HCT116 (cell line): Measurements from ENCODE around the gene MYO1E. TPM values are rescaled to one million over a fixed set of nuclear protein-coding genes. Genes with fewer than 3 reads are reported as not detected.
A peak's percentile ranks its signal among the peaks of the same experiment; 100 is the strongest.

Source experiments
- ATAC-seq: fragments of 200-7000 bp; cut with Tn5 transposase; 2 replicates; pipeline ENCODE4 v1.9.1; 2020; ENCODE audit warnings: mild to moderate bottlenecking, moderate library complexity
- BruUV-seq: library from RNA; stranded (reverse); fragments of 400-500 nt; replicated peaks from 2 replicates; lab custom pipeline; 2021; lab: Mats Ljungman, UMichigan
- CTCF ChIA-PET: fragments of 300-600 bp; sonication (Branson Sonifier 250); formaldehyde crosslinking; loops from one replicate; lab custom pipeline; 2021; ENCODE audit warnings: antibody characterized with exemption; lab: Charles Lee
- POLR2A ChIA-PET: fragments of 300-600, 350-600 bp; sonication (Branson Sonifier 250); formaldehyde crosslinking; loops from one replicate; lab custom pipeline; 2021; ENCODE audit warnings: antibody characterized with exemption; lab: Charles Lee
- RAD21 ChIA-PET, 2 experiments: fragments of 300-600 bp; sonication (Branson Sonifier 250); formaldehyde crosslinking; loops; one replicate each; lab custom pipeline; 2023; ENCODE audit warnings: low total read pairs in 2 of 2; ENCODE audit not compliant: uncharacterized antibody in 2 of 2, unreplicated experiment in 2 of 2, low non-redundant PET in 1 of 2; lab: Charles Lee
- DNase-seq: peaks from one replicate; pipeline ENCODE4 v3.0.0-alpha.2; 2010; ENCODE audit warnings: low read depth, low spot score
- H2AFZ ChIP-seq: fragments of 200-600 bp; shearing (Covaris generic), sonication (generic); 2 replicates; pipeline ENCODE4 v1.6.1; 2017; ENCODE audit warnings: low read depth, mixed run types, mixed read lengths, antibody characterized with exemption, low read length; ENCODE audit not compliant: poor library complexity, severe bottlenecking
- H3K27ac ChIP-seq: 2 replicates; pipeline ENCODE4 v1.5.1; 2012; ENCODE audit warnings: low read depth, low read length
- H3K27me3 ChIP-seq: fragments of 200-600 bp; sonication (generic); 2 replicates; pipeline ENCODE4 v1.6.1; 2016; ENCODE audit warnings: mixed run types, low read length, mixed read lengths; ENCODE audit not compliant: insufficient read depth
- H3K36me3 ChIP-seq, 2 experiments: fragments of 200-500 bp in 1 of 2; fragments of 200-600 bp in 1 of 2; sonication (Bioruptor generic) in 1 of 2; sonication (generic) in 1 of 2; 2 replicates each; pipeline versions ENCODE4 v1.5.1 to v1.6.1; 2014 to 2016; ENCODE audit warnings: low read length in 2 of 2, inconsistent platforms in 1 of 2, mixed read lengths in 1 of 2, mixed run types in 1 of 2; ENCODE audit not compliant: insufficient read depth in 2 of 2, control insufficient read depth in 1 of 2
- H3K4me1 ChIP-seq, 2 experiments: fragments of 200-600 bp in 1 of 2; sonication (generic) in 1 of 2; 2 replicates each; pipeline versions ENCODE4 v1.5.1 to v1.6.1; 2012 to 2017; ENCODE audit warnings: low read length in 2 of 2, inconsistent platforms in 1 of 2, mild to moderate bottlenecking in 1 of 2, mixed read lengths in 1 of 2, mixed run types in 1 of 2, moderate library complexity in 1 of 2; ENCODE audit not compliant: insufficient read depth in 2 of 2, control insufficient read depth in 1 of 2
- H3K4me2 ChIP-seq: fragments of 200-600 bp; sonication (generic); 2 replicates; pipeline ENCODE4 v1.6.1; 2017; ENCODE audit warnings: mixed run types, low read length, mixed read lengths
- H3K4me3 ChIP-seq, 2 experiments: fragments of 200-600 bp in 1 of 2; sonication (generic) in 1 of 2; replicated peaks in 1 of 2; 2 replicates each; pipeline ENCODE4 v1.5.1; 2011 to 2016; ENCODE audit warnings: low read length in 2 of 2, control low read depth in 1 of 2, low read depth in 1 of 2, mild to moderate bottlenecking in 1 of 2, mixed read lengths in 1 of 2, mixed run types in 1 of 2
- H3K79me2 ChIP-seq: fragments of 200-600 bp; sonication (generic); 2 replicates; pipeline ENCODE4 v1.6.1; 2017; ENCODE audit warnings: mild to moderate bottlenecking, mixed run types, low read length, moderate library complexity, mixed read lengths; ENCODE audit not compliant: insufficient read depth
- H3K9ac ChIP-seq: fragments of 200-600 bp; sonication (generic); 2 replicates; pipeline ENCODE4 v1.6.1; 2016; ENCODE audit warnings: low read length, mixed read lengths
- H3K9me2 ChIP-seq: fragments of 200-600 bp; sonication (generic), shearing (Covaris generic); 2 replicates; pipeline ENCODE4 v1.6.1; 2017; ENCODE audit warnings: mixed run types, mild to moderate bottlenecking, moderate library complexity; ENCODE audit not compliant: insufficient read depth
- H3K9me3 ChIP-seq, 2 experiments: fragments of 200-500 bp in 1 of 2; fragments of 200-600 bp in 1 of 2; sonication (Bioruptor generic) in 1 of 2; sonication (generic) in 1 of 2; 2 replicates each; pipeline ENCODE4 v1.6.1; 2014 to 2017; ENCODE audit warnings: low read length in 2 of 2, mixed read lengths in 2 of 2, inconsistent platforms in 1 of 2, low read depth in 1 of 2, mild to moderate bottlenecking in 1 of 2, mixed run types in 1 of 2, moderate library complexity in 1 of 2; ENCODE audit not compliant: control insufficient read depth in 1 of 2, insufficient read depth in 1 of 2
- H4K20me1 ChIP-seq: fragments of 200-600 bp; sonication (generic), shearing (Covaris generic); 2 replicates; pipeline ENCODE4 v1.6.1; 2017; ENCODE audit warnings: mixed run types, mild to moderate bottlenecking, moderate library complexity; ENCODE audit not compliant: insufficient read depth
- CTCF ChIP-seq, 3 experiments: fragments of 200-600 bp in 1 of 3; sonication (generic) in 1 of 3; IDR thresholded peaks in 2 of 3; conservative IDR thresholded peaks in 1 of 3; 2 replicates each; pipeline ENCODE4 v1.5.1; 2012 to 2017; ENCODE audit warnings: low read depth in 2 of 3, low read length in 2 of 3, antibody characterized with exemption in 1 of 3, borderline replicate concordance in 1 of 3, control low read depth in 1 of 3, mild to moderate bottlenecking in 1 of 3, mixed read lengths in 1 of 3, mixed run types in 1 of 3, moderate library complexity in 1 of 3; ENCODE audit not compliant: insufficient read depth in 1 of 3
- FOSL1 ChIP-seq: IDR thresholded peaks from 2 replicates; pipeline ENCODE4 v1.6.1; 2012; ENCODE audit warnings: low read depth
- RAD21 ChIP-seq: IDR thresholded peaks from 2 replicates; pipeline ENCODE4 v1.6.1; 2012; ENCODE audit warnings: low read depth, mild to moderate bottlenecking
- REST ChIP-seq: IDR thresholded peaks from 2 replicates; pipeline ENCODE4 v1.6.1; 2012; ENCODE audit warnings: low read depth
- SIN3A ChIP-seq: IDR thresholded peaks from 2 replicates; pipeline ENCODE4 v1.6.1; 2012; ENCODE audit warnings: low read depth
- TCF7L2 ChIP-seq: IDR thresholded peaks from 2 replicates; pipeline ENCODE4 v1.7.0; 2011; ENCODE audit warnings: borderline replicate concordance, inconsistent platforms; ENCODE audit not compliant: insufficient read depth, insufficient read length; ENCODE audit errors: extremely low read depth
- YY1 ChIP-seq: IDR thresholded peaks from 2 replicates; pipeline ENCODE4 v1.6.1; 2011; ENCODE audit warnings: low read length, low read depth, moderate library complexity, mild to moderate bottlenecking; ENCODE audit not compliant: insufficient replicate concordance; ENCODE audit errors: extremely low read depth
- intact Hi-C: fragments of 100-400 bp; cut with micrococcal nuclease; formaldehyde crosslinking; loops from 2 replicates; pipeline ENCODE4 v1.10.0; 2022
- total RNA-seq: library from RNA; stranded (reverse); gene quantifications from one replicate; pipeline ENCODE4 v1.2.1, GENCODE V29; 2021; ENCODE audit not compliant: unreplicated experiment

MYO1E gene
- total RNA-seq, 1 experiment from 2014 or later, result 182 TPM

- TF ChIP-seq FOSL1 (peak; percentile 11; the same call in 1 of the 2 replicates), TCF7L2 (no peak)
- no TSS peak for BruUV-seq
- ATAC-seq, result peak; percentile 37; the same call in 1 of the 2 replicates
- DNase-seq, result no peak
- RAD21 ChIA-PET, result no interaction called here
- H2AFZ ChIP-seq, result no peak overlapping the region
- CTCF ChIA-PET, result no interaction called here
- H3K9me2 ChIP-seq, result no peaks in the 10 kb centered on the region
- H4K20me1 ChIP-seq, result no peaks in the 10 kb centered on the region
- no peak overlapping the region for H3K4me3 ChIP-seq
- H3K27ac ChIP-seq, result no peak overlapping the region
- H3K36me3 ChIP-seq, result no peaks in the 10 kb centered on the region
- H3K9me3 ChIP-seq, result no peaks in the 10 kb centered on the region
- intact Hi-C loops, result no loop called here
- H3K9ac ChIP-seq, result no peak overlapping the region
- H3K27me3 ChIP-seq, result no peaks in the 10 kb centered on the region
- 0 out of 2 replicates have a peak overlapping the region, but pooled peaks have one; percentile 6 for H3K4me2 ChIP-seq
- H3K4me1 ChIP-seq, result peaks cover 8 to 36% of the 10 kb centered on the region in 2 experiments; a peak in 3 of 4 replicates
- H3K79me2 ChIP-seq, result peaks cover 88% of the 10 kb centered on the region
- POLR2A ChIA-PET, result no interaction called here
These were observed 8.4 kb downstream of the MYO1E start for GRCh38 chr15:59364248-59364647.

- intact Hi-C loops, result no loop called here
- no TSS peak for BruUV-seq
- ATAC-seq (no peak), DNase-seq (no peak)
- Histone ChIP-seq H3K79me2 (peaks cover 71% of the 10 kb centered on the region), H3K9me2 (no peaks in the 10 kb centered on the region), H3K27ac (no peak overlapping the region), H3K4me2 (no peak overlapping the region), H4K20me1 (no peaks in the 10 kb centered on the region), H2AFZ (no peak overlapping the region), H3K4me3 (no peak overlapping the region), H3K27me3 (no peaks in the 10 kb centered on the region), H3K9me3 (no peaks in the 10 kb centered on the region), H3K4me1 (peaks cover 8 to 29% of the 10 kb centered on the region in 2 experiments; a peak in 3 of 4 replicates), H3K9ac (no peak overlapping the region), H3K36me3 (no peaks in the 10 kb centered on the region)
- ChIA-PET POLR2A (interaction anchor here (1.6 kb wide), 1 partner anchor 10 kb away, joined by 8 read pairs; the partner anchor contains the start of gene MYO1E), CTCF (no interaction called here), RAD21 (no interaction called here)
- TF ChIP-seq CTCF (IDR thresholded peaks at IDR 0.05 in 2 of 3, conservative IDR thresholded peaks at IDR 0.05 in 1 of 3; ENCODE audit: borderline replicate concordance in 1 of 3, insufficient read depth in 1 of 3, low read depth in 2 of 3, low read length in 2 of 3), result no peak
- TF ChIP-seq SIN3A, result no peak
- no peak for TF ChIP-seq REST
- no peak for TF ChIP-seq RAD21
- TF ChIP-seq FOSL1, result no peak
- no peak for TF ChIP-seq YY1
These were observed 10.3 kb downstream of the MYO1E start for GRCh38 chr15:59362331-59362730.
